ENCODE results near the gene SLC15A4. TPM values are rescaled to one million over a fixed set of nuclear protein-coding genes. Genes with fewer than 3 reads are reported as not detected.

SLC15A4 gene
- total and polyA plus RNA-seq, 2 donors (not counting 1 experiment from before 2014, with no cell fraction given) = 35.8 to 36.3 TPM

DNA sequence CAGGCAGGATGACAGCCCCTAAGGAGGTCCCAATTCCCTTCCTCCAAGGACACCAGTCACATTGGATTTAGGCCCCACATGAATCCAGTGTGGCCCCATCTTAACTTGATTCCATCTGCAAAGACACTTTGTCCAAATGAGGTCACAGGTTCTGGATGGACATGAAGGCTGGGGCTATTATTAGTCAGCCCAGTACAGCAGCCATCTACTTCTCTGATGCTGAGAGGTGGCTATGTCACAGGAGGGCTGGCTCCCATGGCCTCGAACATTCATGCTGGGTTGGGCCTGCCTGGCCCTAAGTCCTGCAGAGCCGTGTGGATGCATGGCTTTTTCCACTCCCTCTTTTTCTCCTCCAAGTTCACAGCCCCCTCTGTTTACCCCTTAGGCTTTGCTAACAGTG, 35.9 kb downstream of the SLC15A4 start:
- H2AFZ ChIP-seq (ENCODE audit: low read length) = no peak overlapping the region
- H3K4me1 ChIP-seq (ENCODE audit: control insufficient read depth, extremely low read depth, insufficient read depth, low read length) = no peaks in the 10 kb centered on the region
- H4K20me1 ChIP-seq (ENCODE audit: control insufficient read depth, extremely low read depth, insufficient read depth, low read length) = no peaks in the 10 kb centered on the region
- H3K4me3 ChIP-seq (replicated peaks in 1 of 4; ENCODE audit: control extremely low read depth in 1 of 4, insufficient read depth in 1 of 4, low read depth in 3 of 4, low read length in 4 of 4) = no peak overlapping the region
- no peak overlapping the region for H3K4me2 ChIP-seq (ENCODE audit: extremely low read depth, insufficient read depth, low read length)
- no peak for DNase-seq (ENCODE audit: low read depth in 2 of 2)
- no peak for TF ChIP-seq EZH2 (IDR thresholded peaks at IDR 0.05; ENCODE audit: low read length, missing control alignments)
- TF ChIP-seq, protein P1, sequence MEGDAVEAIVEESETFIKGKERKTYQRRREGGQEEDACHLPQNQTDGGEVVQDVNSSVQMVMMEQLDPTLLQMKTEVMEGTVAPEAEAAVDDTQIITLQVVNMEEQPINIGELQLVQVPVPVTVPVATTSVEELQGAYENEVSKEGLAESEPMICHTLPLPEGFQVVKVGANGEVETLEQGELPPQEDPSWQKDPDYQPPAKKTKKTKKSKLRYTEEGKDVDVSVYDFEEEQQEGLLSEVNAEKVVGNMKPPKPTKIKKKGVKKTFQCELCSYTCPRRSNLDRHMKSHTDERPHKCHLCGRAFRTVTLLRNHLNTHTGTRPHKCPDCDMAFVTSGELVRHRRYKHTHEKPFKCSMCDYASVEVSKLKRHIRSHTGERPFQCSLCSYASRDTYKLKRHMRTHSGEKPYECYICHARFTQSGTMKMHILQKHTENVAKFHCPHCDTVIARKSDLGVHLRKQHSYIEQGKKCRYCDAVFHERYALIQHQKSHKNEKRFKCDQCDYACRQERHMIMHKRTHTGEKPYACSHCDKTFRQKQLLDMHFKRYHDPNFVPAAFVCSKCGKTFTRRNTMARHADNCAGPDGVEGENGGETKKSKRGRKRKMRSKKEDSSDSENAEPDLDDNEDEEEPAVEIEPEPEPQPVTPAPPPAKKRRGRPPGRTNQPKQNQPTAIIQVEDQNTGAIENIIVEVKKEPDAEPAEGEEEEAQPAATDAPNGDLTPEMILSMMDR (conservative IDR thresholded peaks at IDR 0.05 in 1 of 2, IDR thresholded peaks at IDR 0.05 in 1 of 2; ENCODE audit: low read depth in 1 of 2, low read length in 2 of 2) = no peak
- no peaks in the 10 kb centered on the region for H3K79me2 ChIP-seq (ENCODE audit: control insufficient read depth, insufficient read depth, low read length)
- no peaks in the 10 kb centered on the region for H3K27me3 ChIP-seq (ENCODE audit: control insufficient read depth, insufficient read depth, low read length)
- H3K9ac ChIP-seq (ENCODE audit: insufficient read depth, low read length) = no peak overlapping the region
- no peaks in the 10 kb centered on the region for H3K9me3 ChIP-seq (ENCODE audit: control insufficient read depth, insufficient read depth, low read depth, low read length)
- no peak overlapping the region for H3K27ac ChIP-seq (ENCODE audit: insufficient read depth, low read length)
- H3K36me3 ChIP-seq (ENCODE audit: control insufficient read depth, insufficient read depth, low read length) = peaks cover 3% of the 10 kb centered on the region

DNA sequence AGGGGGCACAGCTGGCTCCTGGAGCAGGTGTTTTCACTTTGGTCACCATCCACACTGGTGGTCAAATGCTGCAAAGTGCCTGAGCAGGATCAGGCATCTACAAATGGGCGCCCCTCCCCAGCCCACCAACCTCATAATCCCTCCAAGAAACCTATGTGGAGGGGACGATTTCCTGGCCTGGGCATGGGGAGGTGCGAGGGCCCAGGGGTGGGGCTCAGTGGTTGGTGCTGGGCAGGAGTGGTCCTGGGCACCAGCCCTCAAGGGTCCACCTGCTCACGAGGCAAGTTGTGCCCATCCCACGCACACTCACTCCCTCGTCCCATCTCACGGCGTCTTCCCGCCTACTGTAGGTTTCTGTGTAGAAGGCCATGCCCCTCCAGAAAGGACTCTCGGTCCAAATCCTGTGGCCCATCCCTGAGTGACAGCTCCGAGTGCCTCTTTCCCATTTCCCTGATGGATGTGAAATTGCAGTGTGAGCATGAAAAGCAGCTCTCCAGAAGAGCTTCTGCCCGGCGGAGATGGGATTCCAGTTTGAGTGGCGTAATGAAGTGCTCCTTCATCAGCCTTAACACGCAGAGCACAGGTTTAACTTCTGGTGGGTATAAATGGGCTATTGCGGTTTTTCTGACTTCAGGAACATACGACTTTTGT, 36.9 kb downstream of the SLC15A4 start:
- no peak for DNase-seq (ENCODE audit: low read depth in 2 of 2)
- H3K27ac ChIP-seq (ENCODE audit: insufficient read depth, low read length) = no peak overlapping the region

DNA sequence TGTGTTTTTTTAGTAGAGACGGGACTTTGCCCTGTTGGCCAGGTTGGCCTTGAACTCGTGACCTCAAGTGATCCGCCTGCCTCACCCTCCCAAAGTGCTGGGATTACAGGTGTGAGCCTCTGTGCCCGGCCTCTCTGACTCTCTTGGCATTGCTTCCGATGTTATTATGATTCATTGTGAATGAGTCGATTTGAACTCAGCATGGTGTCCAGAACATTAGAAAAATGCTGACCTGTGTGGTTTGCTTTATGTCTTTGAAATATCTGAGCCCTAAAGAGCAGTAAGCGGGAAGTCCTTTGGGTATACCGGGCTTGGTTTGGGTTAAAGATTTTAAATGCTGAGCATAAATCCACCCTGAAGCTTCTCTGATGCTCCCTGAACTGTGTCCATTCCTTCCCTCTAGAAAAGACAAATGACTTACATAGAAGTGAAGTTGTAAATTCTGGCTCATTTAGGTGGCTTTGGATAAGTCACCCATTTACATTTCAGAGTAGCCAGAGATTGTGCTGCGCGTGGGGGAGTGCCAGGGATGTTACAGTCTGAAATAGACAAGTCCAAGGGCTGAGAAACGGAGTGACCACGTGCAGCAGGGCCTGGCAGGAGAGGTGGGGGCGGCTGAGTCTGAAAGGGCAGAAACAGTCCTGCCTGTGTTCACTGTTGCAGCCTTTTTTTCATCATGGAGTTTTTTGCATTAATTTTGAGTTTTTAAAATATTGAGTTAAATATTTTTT, 39.6 kb downstream of the SLC15A4 start:
- peak in 1 of 2 donors; percentile 36 for DNase-seq (ENCODE audit: low read depth in 2 of 2)
- no peaks in the 10 kb centered on the region for H3K79me2 ChIP-seq (ENCODE audit: control insufficient read depth, insufficient read depth, low read length)
- H3K4me1 ChIP-seq (ENCODE audit: control insufficient read depth, extremely low read depth, insufficient read depth, low read length) = no peaks in the 10 kb centered on the region
- H3K4me3 ChIP-seq (replicated peaks in 1 of 4; ENCODE audit: control extremely low read depth in 1 of 4, insufficient read depth in 1 of 4, low read depth in 3 of 4, low read length in 4 of 4) = no peak overlapping the region
- no peak overlapping the region for H3K27ac ChIP-seq (ENCODE audit: insufficient read depth, low read length)
- H3K9me3 ChIP-seq (ENCODE audit: control insufficient read depth, insufficient read depth, low read depth, low read length) = no peaks in the 10 kb centered on the region
- no peak overlapping the region for H2AFZ ChIP-seq (ENCODE audit: low read length)
- no peaks in the 10 kb centered on the region for H3K27me3 ChIP-seq (ENCODE audit: control insufficient read depth, insufficient read depth, low read length)
- TF ChIP-seq, protein P1 (conservative IDR thresholded peaks at IDR 0.05 in 1 of 2, IDR thresholded peaks at IDR 0.05 in 1 of 2; ENCODE audit: low read depth in 1 of 2, low read length in 2 of 2) = no peak
- no peak for TF ChIP-seq EZH2 (IDR thresholded peaks at IDR 0.05; ENCODE audit: low read length, missing control alignments)
- H3K36me3 ChIP-seq (ENCODE audit: control insufficient read depth, insufficient read depth, low read length) = no peaks in the 10 kb centered on the region
- H3K9ac ChIP-seq (ENCODE audit: insufficient read depth, low read length) = no peak overlapping the region
- H4K20me1 ChIP-seq (ENCODE audit: control insufficient read depth, extremely low read depth, insufficient read depth, low read length) = no peaks in the 10 kb centered on the region
- H3K4me2 ChIP-seq (ENCODE audit: extremely low read depth, insufficient read depth, low read length) = no peak overlapping the region

More for the DNA sequence above, 36.9 kb downstream of the SLC15A4 start:
- Histone ChIP-seq H3K9me3 (ENCODE audit: control insufficient read depth, insufficient read depth, low read depth, low read length) (no peaks in the 10 kb centered on the region), H3K36me3 (ENCODE audit: control insufficient read depth, insufficient read depth, low read length) (peaks cover 3% of the 10 kb centered on the region), H2AFZ (ENCODE audit: low read length) (no peak overlapping the region), H3K9ac (ENCODE audit: insufficient read depth, low read length) (no peak overlapping the region), H3K4me1 (ENCODE audit: control insufficient read depth, extremely low read depth, insufficient read depth, low read length) (no peaks in the 10 kb centered on the region), H3K4me2 (ENCODE audit: extremely low read depth, insufficient read depth, low read length) (no peak overlapping the region), H4K20me1 (ENCODE audit: control insufficient read depth, extremely low read depth, insufficient read depth, low read length) (no peaks in the 10 kb centered on the region), H3K27me3 (ENCODE audit: control insufficient read depth, insufficient read depth, low read length) (no peaks in the 10 kb centered on the region), H3K4me3 (replicated peaks in 1 of 4; ENCODE audit: control extremely low read depth in 1 of 4, insufficient read depth in 1 of 4, low read depth in 3 of 4, low read length in 4 of 4) (no peak overlapping the region), H3K79me2 (ENCODE audit: control insufficient read depth, insufficient read depth, low read length) (no peaks in the 10 kb centered on the region)
- no peak for TF ChIP-seq EZH2 (IDR thresholded peaks at IDR 0.05; ENCODE audit: low read length, missing control alignments)
- TF ChIP-seq, protein P1 (conservative IDR thresholded peaks at IDR 0.05 in 1 of 2, IDR thresholded peaks at IDR 0.05 in 1 of 2; ENCODE audit: low read depth in 1 of 2, low read length in 2 of 2) = no peak

Data from fibroblast of lung (primary cell).